HepG2 (cell line): ENCODE measurements around the gene DBNDD2. TPM values are rescaled to one million over a fixed set of nuclear protein-coding genes. Genes with fewer than 3 reads are reported as not detected.
A peak's percentile ranks its signal among the peaks of the same experiment; 100 is the strongest.

ENCODE experiments used
- DPF2 ChIP-seq: sonication (generic); formaldehyde crosslinking; IDR thresholded peaks from 2 replicates; pipeline ENCODE4 v1.4.0; 2020; ENCODE audit warnings: mild to moderate bottlenecking, low read depth, missing genetic modification reagents, borderline replicate concordance
- KDM5B ChIP-seq: sonication (generic); formaldehyde crosslinking; IDR thresholded peaks from 2 replicates; pipeline ENCODE4 v1.4.0; 2020; ENCODE audit warnings: missing genetic modification reagents, mild to moderate bottlenecking, borderline replicate concordance
- KLF12 ChIP-seq: sonication (generic); formaldehyde crosslinking; IDR thresholded peaks from 2 replicates; pipeline ENCODE4 v1.4.0; 2020; ENCODE audit warnings: missing genetic modification reagents, borderline replicate concordance
- PHF20 ChIP-seq: sonication (generic); formaldehyde crosslinking; IDR thresholded peaks from 2 replicates; pipeline ENCODE4 v1.5.0; 2020; ENCODE audit warnings: mild to moderate bottlenecking, missing genetic modification reagents
- POLR2AphosphoS2 ChIP-seq: IDR thresholded peaks from 2 replicates; pipeline ENCODE4 v1.6.1; 2011; ENCODE audit warnings: low read depth, low read length, improper control_type of control experiment
- RARA ChIP-seq: IDR thresholded peaks from 2 replicates; pipeline ENCODE4 v1.6.1; 2016; ENCODE audit warnings: missing genetic modification reagents, missing compliant biosample characterization
- ZBTB1 ChIP-seq: sonication (generic); formaldehyde crosslinking; IDR thresholded peaks from 2 replicates; pipeline ENCODE4 v1.4.0; 2020; ENCODE audit warnings: missing genetic modification reagents, borderline replicate concordance
- ZFP36L2 ChIP-seq: sonication (generic); formaldehyde crosslinking; IDR thresholded peaks from 2 replicates; pipeline ENCODE4 v1.4.0; 2020; ENCODE audit warnings: missing genetic modification reagents
- ZMAT3 ChIP-seq: sonication (generic); formaldehyde crosslinking; conservative IDR thresholded peaks from 2 replicates; pipeline ENCODE4 v1.7.0; 2021; ENCODE audit warnings: missing genetic modification reagents
- ZMYM3 ChIP-seq: sonication (generic); formaldehyde crosslinking; IDR thresholded peaks from 2 replicates; pipeline ENCODE4 v1.5.1; 2020; ENCODE audit warnings: mild to moderate bottlenecking, missing genetic modification reagents
- ZNF367 ChIP-seq: sonication (generic); formaldehyde crosslinking; IDR thresholded peaks from 2 replicates; pipeline ENCODE4 v1.4.0; 2020; ENCODE audit warnings: missing genetic modification reagents, borderline replicate concordance
- ZNF382 ChIP-seq: sonication (generic); formaldehyde crosslinking; IDR thresholded peaks from 2 replicates; pipeline ENCODE4 v1.5.0; 2020; ENCODE audit warnings: missing genetic modification reagents, mild to moderate bottlenecking, borderline replicate concordance
- ZNF709 ChIP-seq: sonication (generic); formaldehyde crosslinking; IDR thresholded peaks from 2 replicates; pipeline ENCODE4 v1.5.0; 2020; ENCODE audit warnings: mild to moderate bottlenecking, missing genetic modification reagents
- polyA plus RNA-seq, 8 experiments: library from polyadenylated mRNA; depleted of rRNA in 3 of 8; stranded (reverse) in 7 of 8; unstranded in 1 of 8; fragments of >200 nt; fragmentation: Illumina TruSeq in 4 of 8; extraction: Trizol in 4 of 8; gene quantifications; 2 replicates each; pipeline versions ENCODE4 v1.2.1 to v1.2.3, GENCODE V29; 2011 to 2016; ENCODE audit warnings: low read depth in 4 of 8, missing spikeins in 1 of 8, mixed read lengths in 1 of 8; ENCODE audit not compliant: insufficient read depth in 1 of 8
- total RNA-seq, 5 experiments: library from RNA; depleted of rRNA; stranded (reverse); fragments of >200 nt; fragmentation: Illumina TruSeq; extraction: Trizol; gene quantifications; 2 replicates each; pipeline ENCODE4 v1.2.3, GENCODE V29; 2016; ENCODE audit warnings: low read depth in 1 of 5
- TF ChIP-seq, protein P1 (sequence below): sonication (generic); formaldehyde crosslinking; conservative IDR thresholded peaks from 2 replicates; pipeline ENCODE4 v1.4.0; 2020; ENCODE audit warnings: mild to moderate bottlenecking, missing genetic modification reagents, moderate library complexity
- TF ChIP-seq, protein P2 (sequence below): sonication (generic); formaldehyde crosslinking; conservative IDR thresholded peaks from 2 replicates; pipeline ENCODE4 v1.4.0; 2020; ENCODE audit warnings: missing genetic modification reagents
- TF ChIP-seq, protein P3 (sequence below): sonication (generic); formaldehyde crosslinking; IDR thresholded peaks from 2 replicates; pipeline ENCODE4 v1.5.1; 2020; ENCODE audit warnings: mild to moderate bottlenecking, missing genetic modification reagents, moderate library complexity
- TF ChIP-seq, protein P4 (sequence below): sonication (generic); formaldehyde crosslinking; IDR thresholded peaks from 2 replicates; pipeline ENCODE4 v1.4.0; 2020; ENCODE audit warnings: missing genetic modification reagents, borderline replicate concordance
- TF ChIP-seq, protein P5 (sequence below): sonication (generic); formaldehyde crosslinking; IDR thresholded peaks from 2 replicates; pipeline ENCODE4 v1.4.0; 2020; ENCODE audit warnings: missing genetic modification reagents; ENCODE audit errors: not compliant biosample characterization
- TF ChIP-seq, protein P6 (sequence below): sonication (generic); formaldehyde crosslinking; IDR thresholded peaks from 2 replicates; pipeline ENCODE4 v1.5.1; 2020; ENCODE audit warnings: missing genetic modification reagents, mild to moderate bottlenecking, borderline replicate concordance

The DBNDD2 gene
- total and polyA plus RNA-seq, 2 of the 13 experiments (the other 11 are each of a cell fraction or from before 2014, with no cell fraction given), result 16.7 to 47.6 TPM

DNA sequence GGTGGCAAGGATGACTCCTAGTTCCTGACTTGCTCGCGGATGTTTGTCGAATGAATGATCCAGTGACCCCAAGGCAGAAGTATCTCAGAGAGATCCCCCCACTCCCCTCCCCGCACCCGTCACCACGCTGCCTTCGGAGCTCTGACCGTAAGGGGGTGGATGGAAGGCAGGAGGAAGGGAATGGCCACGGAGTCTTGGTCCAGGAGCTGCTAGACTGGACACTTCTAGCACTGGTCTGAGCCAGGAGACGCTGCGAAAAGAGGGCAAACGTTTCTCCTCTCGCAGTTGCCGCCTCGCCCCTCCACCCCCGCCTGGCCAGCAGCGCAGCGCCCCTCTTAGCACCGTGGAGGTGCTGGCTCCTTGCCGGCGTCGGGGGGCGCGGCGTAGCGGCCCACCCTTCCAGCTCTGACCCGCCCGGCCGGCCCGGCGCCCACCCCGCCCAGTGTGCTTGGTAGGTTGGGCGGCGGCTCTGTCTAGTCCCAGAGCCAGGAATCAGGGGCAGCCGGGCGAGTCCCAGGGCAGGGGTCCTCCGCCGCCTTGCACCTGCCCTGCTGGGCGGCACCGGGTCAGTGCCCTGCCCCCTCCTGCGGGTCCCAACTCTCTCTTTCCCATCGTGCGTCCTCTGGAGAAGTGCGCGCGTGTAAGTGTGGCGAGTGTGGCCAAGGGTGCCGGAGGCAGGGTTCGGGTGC is 2.4 kb upstream of the DBNDD2 start (continued):
- TF ChIP-seq, protein P1, sequence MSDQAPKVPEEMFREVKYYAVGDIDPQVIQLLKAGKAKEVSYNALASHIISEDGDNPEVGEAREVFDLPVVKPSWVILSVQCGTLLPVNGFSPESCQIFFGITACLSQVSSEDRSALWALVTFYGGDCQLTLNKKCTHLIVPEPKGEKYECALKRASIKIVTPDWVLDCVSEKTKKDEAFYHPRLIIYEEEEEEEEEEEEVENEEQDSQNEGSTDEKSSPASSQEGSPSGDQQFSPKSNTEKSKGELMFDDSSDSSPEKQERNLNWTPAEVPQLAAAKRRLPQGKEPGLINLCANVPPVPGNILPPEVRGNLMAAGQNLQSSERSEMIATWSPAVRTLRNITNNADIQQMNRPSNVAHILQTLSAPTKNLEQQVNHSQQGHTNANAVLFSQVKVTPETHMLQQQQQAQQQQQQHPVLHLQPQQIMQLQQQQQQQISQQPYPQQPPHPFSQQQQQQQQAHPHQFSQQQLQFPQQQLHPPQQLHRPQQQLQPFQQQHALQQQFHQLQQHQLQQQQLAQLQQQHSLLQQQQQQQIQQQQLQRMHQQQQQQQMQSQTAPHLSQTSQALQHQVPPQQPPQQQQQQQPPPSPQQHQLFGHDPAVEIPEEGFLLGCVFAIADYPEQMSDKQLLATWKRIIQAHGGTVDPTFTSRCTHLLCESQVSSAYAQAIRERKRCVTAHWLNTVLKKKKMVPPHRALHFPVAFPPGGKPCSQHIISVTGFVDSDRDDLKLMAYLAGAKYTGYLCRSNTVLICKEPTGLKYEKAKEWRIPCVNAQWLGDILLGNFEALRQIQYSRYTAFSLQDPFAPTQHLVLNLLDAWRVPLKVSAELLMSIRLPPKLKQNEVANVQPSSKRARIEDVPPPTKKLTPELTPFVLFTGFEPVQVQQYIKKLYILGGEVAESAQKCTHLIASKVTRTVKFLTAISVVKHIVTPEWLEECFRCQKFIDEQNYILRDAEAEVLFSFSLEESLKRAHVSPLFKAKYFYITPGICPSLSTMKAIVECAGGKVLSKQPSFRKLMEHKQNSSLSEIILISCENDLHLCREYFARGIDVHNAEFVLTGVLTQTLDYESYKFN, result no peak
- TF ChIP-seq KDM5B (CRISPR knock-in tag), result peak; percentile 65; the same call in 1 of the 2 replicates
- TF ChIP-seq ZFP36L2, result no peak
- TF ChIP-seq, protein P2, sequence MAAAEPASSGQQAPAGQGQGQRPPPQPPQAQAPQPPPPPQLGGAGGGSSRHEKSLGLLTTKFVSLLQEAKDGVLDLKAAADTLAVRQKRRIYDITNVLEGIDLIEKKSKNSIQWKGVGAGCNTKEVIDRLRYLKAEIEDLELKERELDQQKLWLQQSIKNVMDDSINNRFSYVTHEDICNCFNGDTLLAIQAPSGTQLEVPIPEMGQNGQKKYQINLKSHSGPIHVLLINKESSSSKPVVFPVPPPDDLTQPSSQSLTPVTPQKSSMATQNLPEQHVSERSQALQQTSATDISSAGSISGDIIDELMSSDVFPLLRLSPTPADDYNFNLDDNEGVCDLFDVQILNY (CRISPR knock-in tag), result no peak
- TF ChIP-seq ZNF367, result no peak
- TF ChIP-seq, protein P3, sequence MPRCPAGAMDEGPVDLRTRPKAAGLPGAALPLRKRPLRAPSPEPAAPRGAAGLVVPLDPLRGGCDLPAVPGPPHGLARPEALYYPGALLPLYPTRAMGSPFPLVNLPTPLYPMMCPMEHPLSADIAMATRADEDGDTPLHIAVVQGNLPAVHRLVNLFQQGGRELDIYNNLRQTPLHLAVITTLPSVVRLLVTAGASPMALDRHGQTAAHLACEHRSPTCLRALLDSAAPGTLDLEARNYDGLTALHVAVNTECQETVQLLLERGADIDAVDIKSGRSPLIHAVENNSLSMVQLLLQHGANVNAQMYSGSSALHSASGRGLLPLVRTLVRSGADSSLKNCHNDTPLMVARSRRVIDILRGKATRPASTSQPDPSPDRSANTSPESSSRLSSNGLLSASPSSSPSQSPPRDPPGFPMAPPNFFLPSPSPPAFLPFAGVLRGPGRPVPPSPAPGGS, result 0 out of 2 replicates have a peak, but pooled peaks have one; percentile 36
- TF ChIP-seq ZNF709 (CRISPR knock-in tag), result no peak
- no peak for TF ChIP-seq ZNF382 (CRISPR knock-in tag)
- no peak for TF ChIP-seq KLF12 (CRISPR knock-in tag)
- TF ChIP-seq, protein P4, sequence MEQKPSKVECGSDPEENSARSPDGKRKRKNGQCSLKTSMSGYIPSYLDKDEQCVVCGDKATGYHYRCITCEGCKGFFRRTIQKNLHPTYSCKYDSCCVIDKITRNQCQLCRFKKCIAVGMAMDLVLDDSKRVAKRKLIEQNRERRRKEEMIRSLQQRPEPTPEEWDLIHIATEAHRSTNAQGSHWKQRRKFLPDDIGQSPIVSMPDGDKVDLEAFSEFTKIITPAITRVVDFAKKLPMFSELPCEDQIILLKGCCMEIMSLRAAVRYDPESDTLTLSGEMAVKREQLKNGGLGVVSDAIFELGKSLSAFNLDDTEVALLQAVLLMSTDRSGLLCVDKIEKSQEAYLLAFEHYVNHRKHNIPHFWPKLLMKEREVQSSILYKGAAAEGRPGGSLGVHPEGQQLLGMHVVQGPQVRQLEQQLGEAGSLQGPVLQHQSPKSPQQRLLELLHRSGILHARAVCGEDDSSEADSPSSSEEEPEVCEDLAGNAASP (CRISPR knock-in tag), result no peak
- no peak for TF ChIP-seq ZMYM3 (CRISPR knock-in tag)
- no peak for TF ChIP-seq ZMAT3 (CRISPR knock-in tag)
- TF ChIP-seq PHF20 (CRISPR knock-in tag), result no peak
- TF ChIP-seq RARA (CRISPR knock-in tag), result no peak
- no peak for TF ChIP-seq ZBTB1 (CRISPR knock-in tag)
- no peak for TF ChIP-seq POLR2AphosphoS2
- TF ChIP-seq, protein P5, sequence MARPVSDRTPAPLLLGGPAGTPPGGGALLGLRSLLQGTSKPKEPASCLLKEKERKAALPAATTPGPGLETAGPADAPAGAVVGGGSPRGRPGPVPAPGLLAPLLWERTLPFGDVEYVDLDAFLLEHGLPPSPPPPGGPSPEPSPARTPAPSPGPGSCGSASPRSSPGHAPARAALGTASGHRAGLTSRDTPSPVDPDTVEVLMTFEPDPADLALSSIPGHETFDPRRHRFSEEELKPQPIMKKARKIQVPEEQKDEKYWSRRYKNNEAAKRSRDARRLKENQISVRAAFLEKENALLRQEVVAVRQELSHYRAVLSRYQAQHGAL (CRISPR knock-in tag), result no peak
- no peak for TF ChIP-seq DPF2
- TF ChIP-seq, protein P6, sequence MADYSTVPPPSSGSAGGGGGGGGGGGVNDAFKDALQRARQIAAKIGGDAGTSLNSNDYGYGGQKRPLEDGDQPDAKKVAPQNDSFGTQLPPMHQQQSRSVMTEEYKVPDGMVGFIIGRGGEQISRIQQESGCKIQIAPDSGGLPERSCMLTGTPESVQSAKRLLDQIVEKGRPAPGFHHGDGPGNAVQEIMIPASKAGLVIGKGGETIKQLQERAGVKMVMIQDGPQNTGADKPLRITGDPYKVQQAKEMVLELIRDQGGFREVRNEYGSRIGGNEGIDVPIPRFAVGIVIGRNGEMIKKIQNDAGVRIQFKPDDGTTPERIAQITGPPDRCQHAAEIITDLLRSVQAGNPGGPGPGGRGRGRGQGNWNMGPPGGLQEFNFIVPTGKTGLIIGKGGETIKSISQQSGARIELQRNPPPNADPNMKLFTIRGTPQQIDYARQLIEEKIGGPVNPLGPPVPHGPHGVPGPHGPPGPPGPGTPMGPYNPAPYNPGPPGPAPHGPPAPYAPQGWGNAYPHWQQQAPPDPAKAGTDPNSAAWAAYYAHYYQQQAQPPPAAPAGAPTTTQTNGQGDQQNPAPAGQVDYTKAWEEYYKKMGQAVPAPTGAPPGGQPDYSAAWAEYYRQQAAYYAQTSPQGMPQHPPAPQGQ, result no peak
